ENCODE measurements around the gene USP5. TPM values are rescaled to one million over a fixed set of nuclear protein-coding genes. Genes with fewer than 3 reads are reported as not detected.
"Not testable (repeated sequence)": the region's sequence is repeated elsewhere in the genome, so short reads cannot be mapped to it uniquely, and the experiment has no call there.

USP5 gene
- total RNA-seq, 2 experiments from 2014 or later: 115 to 123 TPM

DNA sequence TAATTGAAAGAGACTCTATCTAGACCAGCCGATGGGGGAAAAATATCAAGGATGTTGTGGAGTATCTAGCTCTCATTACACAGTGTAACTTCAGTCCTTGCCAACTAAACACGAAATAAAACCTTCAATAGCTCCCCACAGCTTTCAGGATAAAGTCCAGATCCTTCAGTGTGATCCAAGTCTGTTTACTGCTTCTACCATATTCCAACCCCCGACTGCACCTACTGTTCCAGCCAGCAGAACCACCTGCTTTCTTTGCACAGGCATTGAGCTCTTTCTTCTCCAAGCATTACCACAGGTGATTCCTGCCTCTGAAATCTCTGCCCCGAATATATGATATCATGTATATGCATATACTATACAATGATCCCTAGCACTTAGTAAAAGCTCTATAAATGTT, 50.5 kb downstream of the USP5 start:
- no peak overlapping the region for H3K4me3 Mint-ChIP-seq
- no peak for DNase-seq
- intact Hi-C loops (cut with micrococcal nuclease): no loop called here
- no peaks in the 10 kb centered on the region for H3K9me3 Mint-ChIP-seq
- CTCF ChIA-PET: interaction anchor here (1.0 to 1.5 kb wide), 4 partner anchors 11 to 33 kb away, joined by 3 to 4 read pairs (median 3); partner anchors contain the start of gene SPSB2
- H3K4me1 Mint-ChIP-seq (ENCODE audit: low read depth): peaks cover 5% of the 10 kb centered on the region
- H3K27me3 Mint-ChIP-seq (ENCODE audit: low read depth): no peaks in the 10 kb centered on the region
- H3K36me3 Mint-ChIP-seq (ENCODE audit: low read depth): no peaks in the 10 kb centered on the region
- H3K27ac Mint-ChIP-seq: no peak overlapping the region

DNA sequence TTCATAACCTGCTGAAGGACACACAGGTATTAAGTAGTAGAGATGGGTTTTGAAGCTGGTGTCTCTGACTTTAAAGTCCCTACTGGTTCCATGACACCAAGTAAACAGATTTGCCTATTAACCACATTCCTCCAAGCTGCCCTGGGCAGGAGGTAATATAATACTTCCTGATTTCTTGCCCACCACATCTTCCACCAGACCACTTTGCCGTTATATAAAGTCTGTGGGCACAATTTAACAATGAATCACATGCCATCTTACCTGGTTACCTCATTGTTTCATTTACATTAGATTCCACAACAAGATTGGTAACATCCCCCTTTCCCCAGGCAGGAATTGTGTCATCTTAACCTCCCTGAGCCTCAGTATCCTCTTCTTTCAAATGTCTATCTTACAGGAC, 51.8 kb downstream of the USP5 start:
- Mint-ChIP-seq H3K27ac (no peak overlapping the region), H3K4me1 (ENCODE audit: low read depth) (peaks cover 5% of the 10 kb centered on the region), H3K27me3 (ENCODE audit: low read depth) (no peaks in the 10 kb centered on the region), H3K36me3 (ENCODE audit: low read depth) (no peaks in the 10 kb centered on the region), H3K9me3 (no peaks in the 10 kb centered on the region), H3K4me3 (no peak overlapping the region)
- intact Hi-C loops (cut with micrococcal nuclease): loop anchor here (1.0 to 2.0 kb wide), 7 partner anchors 11 to 286 kb away; partner anchors contain the start of genes C12orf57, ENO2, LPCAT3 and PEX5
- DNase-seq: no peak
- CTCF ChIA-PET: interaction anchor here (0.7 to 1.6 kb wide), 3 partner anchors 12 to 34 kb away, joined by 3 to 4 read pairs (median 4); partner anchors contain the start of gene SPSB2

DNA sequence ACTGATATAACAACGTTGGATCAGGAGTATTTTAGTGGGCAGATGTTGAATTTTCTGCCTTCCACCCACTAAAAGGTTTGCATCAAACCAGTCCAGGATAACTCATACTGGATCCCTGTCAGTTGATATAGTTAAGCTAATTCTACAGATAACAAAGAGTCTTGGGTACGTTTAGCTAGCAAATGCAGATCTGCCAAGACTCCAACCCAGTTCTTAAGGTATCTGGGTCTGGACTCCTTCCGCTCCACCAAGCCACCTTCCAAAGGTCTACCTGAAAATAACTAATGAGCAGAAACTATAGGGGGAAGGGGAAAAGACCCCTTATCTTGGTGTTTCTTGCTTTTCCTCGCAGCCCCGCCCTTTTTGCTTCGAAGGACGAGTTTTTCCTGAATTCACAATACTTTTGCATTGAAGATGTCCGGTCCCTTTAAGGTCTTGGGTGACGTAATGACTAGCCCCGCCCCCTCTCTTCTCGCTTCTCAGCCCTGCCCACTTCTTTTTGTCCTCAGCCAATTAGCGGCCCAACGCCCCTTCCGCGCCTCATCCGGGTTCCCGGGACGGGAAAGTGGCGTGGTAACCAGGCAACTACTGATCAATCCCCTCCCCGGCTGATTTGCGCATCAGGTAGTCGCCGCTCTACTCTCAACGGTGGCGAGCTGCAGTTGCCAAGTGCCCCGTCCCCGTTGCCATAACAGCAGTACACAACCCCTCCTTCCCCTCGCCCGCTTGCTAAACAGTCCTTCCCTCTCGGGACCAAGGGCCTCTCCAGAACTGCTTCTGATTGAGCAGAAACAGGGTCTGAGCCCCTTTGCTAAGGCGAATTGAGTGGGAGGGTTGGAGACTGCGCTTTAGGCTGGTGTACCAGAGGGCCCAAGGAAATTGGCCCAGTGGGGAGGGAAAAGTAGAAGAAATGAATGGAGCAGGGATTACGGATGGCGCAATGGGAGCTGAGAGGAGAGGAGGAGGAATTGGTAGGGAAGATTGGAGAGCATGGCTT, 52.6 kb downstream of the USP5 start, which contains the start of gene LRRC23:
LRRC23 (plus strand) TSS at position 543 of the 997 bp plus-strand sequence. CDS start 812 bp downstream, outside the sequence.
- H3K4me3 Mint-ChIP-seq: no peak within 1 kb of the TSS
- no peaks in the 10 kb centered on the region for H3K9me3 Mint-ChIP-seq
- intact Hi-C loops (cut with micrococcal nuclease): loop anchor here (1.0 to 2.0 kb wide), 7 partner anchors 10 to 285 kb away; partner anchors contain the start of genes C12orf57, ENO2, LPCAT3 and PEX5

DNA sequence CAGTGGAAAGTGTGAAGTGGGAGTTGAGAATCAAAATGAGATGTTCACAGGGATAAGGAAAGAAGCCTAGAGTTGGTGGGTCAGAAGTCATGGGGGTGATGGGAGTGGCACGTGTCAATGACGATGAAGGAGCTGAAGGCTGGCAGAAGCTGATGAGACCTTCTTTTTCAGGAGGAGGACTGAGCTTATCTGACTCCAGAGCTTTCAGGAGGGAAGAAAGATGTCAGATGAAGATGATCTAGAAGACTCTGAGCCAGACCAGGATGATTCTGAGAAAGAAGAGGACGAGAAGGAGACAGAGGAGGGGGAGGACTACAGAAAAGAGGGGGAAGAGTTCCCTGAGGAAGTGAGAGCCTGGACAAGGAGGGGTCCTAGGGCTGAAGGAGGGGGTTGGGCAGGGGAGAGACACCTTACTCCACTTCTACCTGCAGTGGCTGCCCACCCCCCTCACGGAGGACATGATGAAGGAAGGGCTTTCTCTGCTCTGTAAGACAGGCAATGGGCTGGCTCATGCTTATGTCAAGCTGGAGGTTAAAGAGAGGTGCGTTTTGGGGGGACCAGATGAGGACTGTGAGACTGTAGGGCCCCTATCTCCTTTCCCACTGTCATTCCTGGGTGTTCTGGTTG, 53.6 kb downstream of the USP5 start:
- Mint-ChIP-seq H3K4me3 (no peak overlapping the region), H3K36me3 (ENCODE audit: low read depth) (no peaks in the 10 kb centered on the region), H3K27ac (no peak overlapping the region), H3K27me3 (ENCODE audit: low read depth) (no peaks in the 10 kb centered on the region), H3K4me1 (ENCODE audit: low read depth) (no peaks in the 10 kb centered on the region), H3K9me3 (no peaks in the 10 kb centered on the region)
- DNase-seq: no peak
- intact Hi-C loops (cut with micrococcal nuclease): loop anchor here (2.0 kb wide), 1 partner anchor 39 kb away; the partner anchor contains the start of gene C12orf57
- CTCF ChIA-PET: interaction anchor here (0.6 to 1.3 kb wide), 2 partner anchors 14 to 146 kb away, joined by 3 to 6 read pairs; no protein-coding TSS in a partner anchor

More for the DNA sequence above, 52.6 kb downstream of the USP5 start, which contains the start of gene LRRC23:
- no peak within 1 kb of the TSS for H3K27ac Mint-ChIP-seq
- DNase-seq: peak; percentile 99
- peaks cover 3% of the 10 kb centered on the region for H3K4me1 Mint-ChIP-seq (ENCODE audit: low read depth)
- no peaks in the 10 kb centered on the region for H3K36me3 Mint-ChIP-seq (ENCODE audit: low read depth)
- H3K27me3 Mint-ChIP-seq (ENCODE audit: low read depth): no peaks in the 10 kb centered on the region
- CTCF ChIA-PET: interaction anchor here (0.6 to 1.6 kb wide), 5 partner anchors 13 to 145 kb away, joined by 3 to 6 read pairs (median 4); partner anchors contain the start of gene SPSB2

DNA sequence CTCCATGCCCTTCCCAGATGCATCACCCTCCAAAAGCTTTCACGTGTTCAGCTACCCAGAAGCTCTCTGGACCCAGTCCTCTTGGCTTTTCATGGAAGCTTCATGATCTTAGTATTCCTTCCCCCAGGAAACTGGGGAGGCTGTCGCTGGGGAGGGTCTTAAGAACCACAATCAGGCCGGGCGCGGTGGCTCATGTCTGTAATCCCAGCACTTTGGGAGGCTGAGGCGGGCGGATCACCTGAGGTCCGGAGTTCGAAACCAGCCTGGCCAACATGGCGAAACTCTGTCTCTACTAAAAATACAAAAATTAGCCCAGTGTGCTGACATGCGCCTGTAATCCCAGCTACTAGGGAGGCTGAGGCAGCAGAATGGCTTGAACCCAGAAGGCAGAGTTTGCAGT, 56.2 kb downstream of the USP5 start:
- H3K4me1 Mint-ChIP-seq (ENCODE audit: low read depth); H3K27me3 Mint-ChIP-seq (ENCODE audit: low read depth); H3K9me3 Mint-ChIP-seq; H3K27ac Mint-ChIP-seq; H3K36me3 Mint-ChIP-seq (ENCODE audit: low read depth); DNase-seq; intact Hi-C loops (cut with micrococcal nuclease); H3K4me3 Mint-ChIP-seq: not testable (repeated sequence)
- CTCF ChIA-PET: interaction anchor here (0.7 to 3.8 kb wide), 5 partner anchors 16 to 199 kb away, joined by 3 to 18 read pairs (median 3); partner anchors contain the start of gene SPSB2

DNA sequence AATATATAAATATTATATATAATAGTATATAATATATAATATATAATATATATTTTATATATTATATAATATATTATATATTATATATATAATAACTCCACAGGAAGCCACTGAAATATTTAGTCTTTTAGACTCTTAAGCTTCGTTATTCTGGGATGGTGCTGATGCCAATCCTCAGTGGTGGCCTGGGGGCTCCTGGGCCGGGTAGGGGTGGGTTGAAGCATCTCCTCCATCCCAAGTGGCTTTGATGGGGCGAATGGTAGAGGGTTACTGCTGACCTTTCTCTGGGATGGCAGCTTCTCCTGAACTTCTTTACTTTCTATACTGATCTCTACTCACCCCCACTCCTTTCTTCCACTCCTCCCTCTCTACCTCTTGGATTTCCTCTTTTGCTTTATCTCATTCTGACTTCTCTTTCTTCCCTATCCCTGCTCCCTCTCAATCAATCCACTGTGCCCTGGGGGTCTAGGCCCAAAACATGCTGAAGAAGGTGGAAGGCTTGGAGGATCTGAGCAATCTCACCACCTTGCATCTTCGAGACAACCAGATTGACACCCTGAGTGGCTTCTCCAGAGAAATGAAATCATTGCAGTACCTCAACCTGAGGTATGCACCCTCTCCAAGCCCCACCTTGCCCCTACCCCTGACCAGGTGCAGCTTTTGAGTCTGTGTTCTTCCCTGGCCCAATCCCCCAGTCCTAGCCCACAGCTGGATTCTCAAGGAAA, 57.6 kb downstream of the USP5 start:
- Mint-ChIP-seq H3K4me3 (no peak overlapping the region), H3K36me3 (ENCODE audit: low read depth) (no peaks in the 10 kb centered on the region), H3K27me3 (ENCODE audit: low read depth) (no peaks in the 10 kb centered on the region), H3K27ac (no peak overlapping the region), H3K4me1 (ENCODE audit: low read depth) (peaks cover 10% of the 10 kb centered on the region), H3K9me3 (no peaks in the 10 kb centered on the region)
- intact Hi-C loops (cut with micrococcal nuclease): no loop called here
- no peak for DNase-seq
- CTCF ChIA-PET: interaction anchor here (0.8 to 3.8 kb wide), 4 partner anchors 12 to 36 kb away, joined by 3 to 18 read pairs (median 6); partner anchors contain the start of gene SPSB2

DNA sequence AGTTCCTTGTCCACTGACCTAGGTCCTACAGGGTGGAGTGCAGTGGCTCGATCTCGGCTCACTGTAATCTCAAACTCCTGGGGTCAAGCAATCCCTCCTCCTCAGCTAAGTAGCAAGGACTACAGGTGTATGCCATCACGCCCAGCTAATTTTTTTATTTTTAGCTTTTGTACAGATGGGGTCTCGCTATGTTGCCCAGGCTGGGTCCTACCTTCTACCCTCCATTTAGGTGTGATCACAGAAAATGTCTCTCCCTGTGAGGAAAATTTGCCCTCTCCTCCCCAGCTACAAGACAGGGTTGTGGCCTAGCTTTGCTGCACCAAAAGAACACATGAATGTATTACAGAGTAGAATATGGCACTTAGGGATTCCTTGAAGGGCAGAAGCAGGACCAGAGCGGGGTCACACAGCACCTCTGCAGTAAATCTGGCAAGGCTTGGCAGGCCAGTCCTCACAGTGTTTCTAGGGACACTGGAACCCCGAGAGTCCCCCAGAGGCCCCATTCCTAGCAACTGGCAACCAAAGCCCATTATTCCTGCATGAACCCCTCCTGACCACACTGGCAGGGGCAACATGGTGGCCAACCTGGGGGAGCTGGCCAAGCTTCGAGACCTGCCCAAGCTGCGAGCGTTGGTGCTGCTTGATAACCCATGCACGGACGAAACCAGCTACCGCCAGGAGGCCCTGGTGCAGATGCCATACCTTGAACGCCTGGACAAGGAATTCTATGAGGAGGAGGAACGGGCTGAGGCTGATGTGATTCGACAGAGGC, 60.4 kb downstream of the USP5 start:
- CTCF ChIA-PET: interaction anchor here (1.3 to 2.4 kb wide), 3 partner anchors 12 to 40 kb away, joined by 3 to 9 read pairs (median 7); no protein-coding TSS in a partner anchor

DNA sequence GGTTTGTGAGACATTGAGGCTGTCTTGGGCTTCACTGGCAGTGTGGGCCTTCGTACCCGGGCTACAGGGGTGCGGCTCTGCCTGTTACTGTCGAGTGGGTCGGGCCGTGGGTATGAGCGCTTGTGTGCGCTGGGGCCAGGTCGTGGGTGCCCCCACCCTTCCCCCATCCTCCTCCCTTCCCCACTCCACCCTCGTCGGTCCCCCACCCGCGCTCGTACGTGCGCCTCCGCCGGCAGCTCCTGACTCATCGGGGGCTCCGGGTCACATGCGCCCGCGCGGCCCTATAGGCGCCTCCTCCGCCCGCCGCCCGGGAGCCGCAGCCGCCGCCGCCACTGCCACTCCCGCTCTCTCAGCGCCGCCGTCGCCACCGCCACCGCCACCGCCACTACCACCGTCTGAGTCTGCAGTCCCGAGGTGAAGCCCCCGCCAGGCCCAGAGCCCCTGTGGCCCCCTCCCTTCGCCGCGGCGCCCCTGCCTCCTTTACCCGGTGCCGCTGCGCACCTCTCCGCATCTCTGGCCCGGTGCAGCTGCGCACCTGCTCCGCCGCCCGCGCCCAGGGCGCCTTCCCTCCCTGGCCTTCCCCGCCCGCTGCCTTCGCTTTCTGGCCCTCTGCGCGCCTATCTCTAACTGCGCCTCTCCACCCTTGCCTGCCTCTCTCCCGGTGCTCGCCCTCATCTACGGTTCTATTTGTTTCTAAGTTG, 62.4 kb downstream of the USP5 start, which contains the start of gene ENO2:
ENO2 (plus strand) TSS at position 335 of the 701 bp plus-strand sequence. CDS start 1,253 bp downstream, outside the sequence.
- CTCF ChIA-PET: interaction anchor here (0.6 to 2.0 kb wide), 5 partner anchors 17 to 50 kb away, joined by 3 to 7 read pairs (median 3); partner anchors contain the start of genes C12orf57, RNU7-1 and SPSB2
- peak within 1 kb of the TSS; percentile 89 for H3K4me3 Mint-ChIP-seq

More for the DNA sequence above, 60.4 kb downstream of the USP5 start:
- Mint-ChIP-seq H3K4me3 (peak overlapping the region; percentile 89), H3K27me3 (ENCODE audit: low read depth) (no peaks in the 10 kb centered on the region), H3K9me3 (no peaks in the 10 kb centered on the region), H3K36me3 (ENCODE audit: low read depth) (peaks cover 6% of the 10 kb centered on the region), H3K27ac (no peak overlapping the region), H3K4me1 (ENCODE audit: low read depth) (peaks cover 33% of the 10 kb centered on the region)
- intact Hi-C loops (cut with micrococcal nuclease): no loop called here
- no peak for DNase-seq

DNA sequence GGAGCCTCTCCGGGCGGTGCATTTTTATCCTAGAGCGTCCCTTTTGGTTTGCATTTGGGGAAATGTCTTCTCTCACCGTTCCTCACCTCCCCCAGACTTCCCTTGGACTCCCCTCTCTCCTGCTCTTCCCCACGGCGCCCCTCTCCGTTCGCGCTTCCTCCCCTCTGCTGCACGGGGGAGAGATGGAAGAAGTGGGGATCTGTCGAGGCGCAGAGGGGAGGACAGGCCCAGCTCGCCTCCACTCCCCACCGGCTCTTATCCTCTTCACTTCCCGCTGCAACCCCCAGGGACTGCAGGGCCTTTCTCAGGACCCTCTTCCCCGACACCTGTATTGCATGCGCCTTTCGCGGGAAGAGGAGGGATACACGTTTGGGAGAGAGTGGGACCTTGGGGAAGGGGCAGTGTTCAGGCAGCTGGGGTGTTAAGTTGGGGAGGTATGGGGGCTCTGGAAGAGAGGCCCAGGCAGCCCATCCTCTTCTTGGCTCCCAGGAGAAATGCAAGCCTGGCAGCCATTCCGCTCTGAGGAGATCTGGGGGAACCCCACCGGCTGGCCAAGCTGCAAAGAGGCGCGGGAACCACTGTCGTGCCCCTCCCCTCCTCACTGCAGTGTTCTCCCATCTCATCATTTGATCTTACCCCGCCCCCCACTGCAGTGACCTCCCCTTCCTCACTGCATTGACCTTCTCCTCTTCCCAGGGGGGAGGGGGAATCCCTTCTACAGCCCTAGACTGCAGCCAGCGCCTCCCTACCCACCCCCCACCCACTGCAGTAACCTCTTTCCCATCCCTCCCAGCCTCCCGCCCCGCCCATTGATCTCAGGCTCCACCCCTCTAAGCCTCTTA, 63.2 kb downstream of the USP5 start:
- CTCF ChIA-PET: interaction anchor here (1.4 kb wide), 2 partner anchors 42 to 50 kb away, joined by 3 to 4 read pairs; partner anchors contain the start of gene SPSB2

More for the DNA sequence above, 62.4 kb downstream of the USP5 start, which contains the start of gene ENO2:
- intact Hi-C loops (cut with micrococcal nuclease): loop anchor here (1.0 kb wide), 3 partner anchors 10 to 41 kb away; partner anchors contain the start of genes LRRC23 and SPSB2
- Mint-ChIP-seq H3K9me3 (no peaks in the 10 kb centered on the region), H3K36me3 (ENCODE audit: low read depth) (peaks cover 15% of the 10 kb centered on the region), H3K27me3 (ENCODE audit: low read depth) (no peaks in the 10 kb centered on the region), H3K27ac (peak within 1 kb of the TSS; percentile 71), H3K4me1 (ENCODE audit: low read depth) (peaks cover 35% of the 10 kb centered on the region)
- peak; percentile 86 for DNase-seq

More for the DNA sequence above, 63.2 kb downstream of the USP5 start:
- DNase-seq: peak; percentile 51
- intact Hi-C loops (cut with micrococcal nuclease): loop anchor here (1.0 kb wide), 3 partner anchors 11 to 42 kb away; partner anchors contain the start of genes LRRC23 and SPSB2
- H3K9me3 Mint-ChIP-seq: no peaks in the 10 kb centered on the region
- H3K27ac Mint-ChIP-seq: peak overlapping the region; percentile 71
- H3K4me3 Mint-ChIP-seq: peak overlapping the region; percentile 89
- peaks cover 23% of the 10 kb centered on the region for H3K36me3 Mint-ChIP-seq (ENCODE audit: low read depth)
- no peaks in the 10 kb centered on the region for H3K27me3 Mint-ChIP-seq (ENCODE audit: low read depth)
- peaks cover 36% of the 10 kb centered on the region for H3K4me1 Mint-ChIP-seq (ENCODE audit: low read depth)

All from activated naive CD4-positive, alpha-beta T cell treated with anti-CD3 and anti-CD28 coated beads for 36 hours (primary cell).